HEK293 (cell line): Measurements from ENCODE around the gene ZNF783.

Experiments
- HOXA7 ChIP-seq: sonication (generic); formaldehyde crosslinking; IDR thresholded peaks from 2 replicates; pipeline ENCODE4 v1.8.1; 2022; ENCODE audit warnings: missing genetic modification reagents, borderline replicate concordance
- REST ChIP-seq: fragments of 450-650 bp; formaldehyde crosslinking; IDR thresholded peaks from 2 replicates; pipeline ENCODE4 v1.5.1; 2016; ENCODE audit warnings: missing biosample characterization, missing genetic modification characterization
- SETDB1 ChIP-seq: IDR thresholded peaks from one replicate; pipeline ENCODE4 v1.6.1; 2017; ENCODE audit warnings: mild to moderate bottlenecking, low read length, moderate library complexity, mixed read lengths; ENCODE audit not compliant: insufficient read length
- ZBTB1 ChIP-seq: fragments of 450-650 bp; formaldehyde crosslinking; IDR thresholded peaks from 2 replicates; pipeline ENCODE4 v1.5.1; 2016; ENCODE audit warnings: missing biosample characterization, missing genetic modification characterization
- ZNF121 ChIP-seq: fragments of 450-650 bp; formaldehyde crosslinking; IDR thresholded peaks from 2 replicates; pipeline ENCODE4 v1.5.1; 2016; ENCODE audit warnings: missing biosample characterization, missing genetic modification characterization
- ZNF138 ChIP-seq: fragments of 450-650 bp; formaldehyde crosslinking; IDR thresholded peaks from 2 replicates; pipeline ENCODE4 v1.5.1; 2016; ENCODE audit warnings: missing biosample characterization, missing genetic modification characterization, borderline replicate concordance
- ZNF335 ChIP-seq: fragments of 450-650 bp; formaldehyde crosslinking; conservative IDR thresholded peaks from 2 replicates; pipeline ENCODE4 v1.5.1; 2016; ENCODE audit warnings: missing biosample characterization, missing genetic modification characterization
- ZSCAN16 ChIP-seq: fragments of 450-650 bp; formaldehyde crosslinking; IDR thresholded peaks from 2 replicates; pipeline ENCODE4 v1.5.1; 2016; ENCODE audit warnings: missing biosample characterization, missing genetic modification characterization
- ZSCAN23 ChIP-seq: fragments of 450-650 bp; formaldehyde crosslinking; IDR thresholded peaks from 2 replicates; pipeline ENCODE4 v1.5.1; 2016; ENCODE audit warnings: missing biosample characterization, missing genetic modification characterization
- TF ChIP-seq, protein P1 (sequence below): fragments of 450-650 bp; formaldehyde crosslinking; IDR thresholded peaks from 2 replicates; pipeline ENCODE4 v1.5.1; 2016; ENCODE audit warnings: missing biosample characterization, missing genetic modification characterization
- TF ChIP-seq, protein P2 (sequence below): fragments of 450-650 bp; formaldehyde crosslinking; IDR thresholded peaks from 2 replicates; pipeline ENCODE4 v1.5.1; 2016; ENCODE audit warnings: missing biosample characterization, missing genetic modification characterization, borderline replicate concordance

DNA sequence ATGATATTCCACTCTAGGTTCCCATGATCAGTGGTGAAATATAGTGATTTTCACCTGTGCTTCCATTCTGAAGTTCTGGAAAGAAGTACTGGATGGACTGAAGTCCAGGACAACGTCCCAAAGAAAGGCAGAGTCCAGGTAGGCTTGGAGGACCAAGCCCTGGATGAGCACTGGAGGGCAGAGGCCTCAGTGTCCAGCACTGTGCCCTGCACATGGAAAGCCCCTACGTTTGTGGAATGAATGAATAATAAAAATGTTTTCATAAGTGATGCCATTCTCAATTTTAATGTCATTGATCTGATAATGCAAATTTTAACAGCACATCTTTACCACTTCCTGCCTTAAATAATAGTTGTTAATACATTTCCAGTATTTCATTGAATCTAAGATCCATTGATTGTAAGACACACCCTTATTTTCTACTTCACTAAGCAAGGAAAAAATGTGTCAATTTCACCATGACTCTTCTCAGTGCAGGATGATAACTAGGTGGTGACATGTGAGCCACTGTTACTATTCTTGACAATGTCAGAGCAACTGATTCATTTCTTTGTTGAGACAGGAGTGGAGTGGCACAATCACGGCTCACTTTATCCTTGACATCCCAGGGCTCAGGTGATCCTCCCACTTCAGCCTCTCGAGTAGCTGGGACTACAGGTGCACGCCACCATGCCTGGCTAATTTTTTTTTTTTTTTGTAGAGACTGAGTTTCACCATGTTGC, 35.2 kb downstream of the ZNF783 start:
- TF ChIP-seq ZNF335 (tag by site-specific recombination) (no peak), ZNF121 (tag by site-specific recombination) (no peak), REST (no peak), ZBTB1 (tag by site-specific recombination) (no peak), SETDB1 (no peak), ZSCAN16 (tag by site-specific recombination) (no peak), HOXA7 (CRISPR knock-in tag) (no peak), ZSCAN23 (tag by site-specific recombination) (no peak), ZNF138 (no peak)
- TF ChIP-seq, protein P1, sequence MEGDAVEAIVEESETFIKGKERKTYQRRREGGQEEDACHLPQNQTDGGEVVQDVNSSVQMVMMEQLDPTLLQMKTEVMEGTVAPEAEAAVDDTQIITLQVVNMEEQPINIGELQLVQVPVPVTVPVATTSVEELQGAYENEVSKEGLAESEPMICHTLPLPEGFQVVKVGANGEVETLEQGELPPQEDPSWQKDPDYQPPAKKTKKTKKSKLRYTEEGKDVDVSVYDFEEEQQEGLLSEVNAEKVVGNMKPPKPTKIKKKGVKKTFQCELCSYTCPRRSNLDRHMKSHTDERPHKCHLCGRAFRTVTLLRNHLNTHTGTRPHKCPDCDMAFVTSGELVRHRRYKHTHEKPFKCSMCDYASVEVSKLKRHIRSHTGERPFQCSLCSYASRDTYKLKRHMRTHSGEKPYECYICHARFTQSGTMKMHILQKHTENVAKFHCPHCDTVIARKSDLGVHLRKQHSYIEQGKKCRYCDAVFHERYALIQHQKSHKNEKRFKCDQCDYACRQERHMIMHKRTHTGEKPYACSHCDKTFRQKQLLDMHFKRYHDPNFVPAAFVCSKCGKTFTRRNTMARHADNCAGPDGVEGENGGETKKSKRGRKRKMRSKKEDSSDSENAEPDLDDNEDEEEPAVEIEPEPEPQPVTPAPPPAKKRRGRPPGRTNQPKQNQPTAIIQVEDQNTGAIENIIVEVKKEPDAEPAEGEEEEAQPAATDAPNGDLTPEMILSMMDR (tag by site-specific recombination): no peak
- TF ChIP-seq, protein P2, sequence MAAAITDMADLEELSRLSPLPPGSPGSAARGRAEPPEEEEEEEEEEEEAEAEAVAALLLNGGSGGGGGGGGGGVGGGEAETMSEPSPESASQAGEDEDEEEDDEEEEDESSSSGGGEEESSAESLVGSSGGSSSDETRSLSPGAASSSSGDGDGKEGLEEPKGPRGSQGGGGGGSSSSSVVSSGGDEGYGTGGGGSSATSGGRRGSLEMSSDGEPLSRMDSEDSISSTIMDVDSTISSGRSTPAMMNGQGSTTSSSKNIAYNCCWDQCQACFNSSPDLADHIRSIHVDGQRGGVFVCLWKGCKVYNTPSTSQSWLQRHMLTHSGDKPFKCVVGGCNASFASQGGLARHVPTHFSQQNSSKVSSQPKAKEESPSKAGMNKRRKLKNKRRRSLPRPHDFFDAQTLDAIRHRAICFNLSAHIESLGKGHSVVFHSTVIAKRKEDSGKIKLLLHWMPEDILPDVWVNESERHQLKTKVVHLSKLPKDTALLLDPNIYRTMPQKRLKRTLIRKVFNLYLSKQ (tag by site-specific recombination): no peak
